GM18511 (cell line): ENCODE data around the gene CUX1.

ENCODE experiments used
- ATAC-seq: cut with Tn5 transposase; IDR thresholded peaks from one replicate; pipeline ENCODE4 v1.9.1; 2021; ENCODE audit warnings: mild to moderate bottlenecking, moderate library complexity; ENCODE audit not compliant: unreplicated experiment

Gene CUX1

DNA sequence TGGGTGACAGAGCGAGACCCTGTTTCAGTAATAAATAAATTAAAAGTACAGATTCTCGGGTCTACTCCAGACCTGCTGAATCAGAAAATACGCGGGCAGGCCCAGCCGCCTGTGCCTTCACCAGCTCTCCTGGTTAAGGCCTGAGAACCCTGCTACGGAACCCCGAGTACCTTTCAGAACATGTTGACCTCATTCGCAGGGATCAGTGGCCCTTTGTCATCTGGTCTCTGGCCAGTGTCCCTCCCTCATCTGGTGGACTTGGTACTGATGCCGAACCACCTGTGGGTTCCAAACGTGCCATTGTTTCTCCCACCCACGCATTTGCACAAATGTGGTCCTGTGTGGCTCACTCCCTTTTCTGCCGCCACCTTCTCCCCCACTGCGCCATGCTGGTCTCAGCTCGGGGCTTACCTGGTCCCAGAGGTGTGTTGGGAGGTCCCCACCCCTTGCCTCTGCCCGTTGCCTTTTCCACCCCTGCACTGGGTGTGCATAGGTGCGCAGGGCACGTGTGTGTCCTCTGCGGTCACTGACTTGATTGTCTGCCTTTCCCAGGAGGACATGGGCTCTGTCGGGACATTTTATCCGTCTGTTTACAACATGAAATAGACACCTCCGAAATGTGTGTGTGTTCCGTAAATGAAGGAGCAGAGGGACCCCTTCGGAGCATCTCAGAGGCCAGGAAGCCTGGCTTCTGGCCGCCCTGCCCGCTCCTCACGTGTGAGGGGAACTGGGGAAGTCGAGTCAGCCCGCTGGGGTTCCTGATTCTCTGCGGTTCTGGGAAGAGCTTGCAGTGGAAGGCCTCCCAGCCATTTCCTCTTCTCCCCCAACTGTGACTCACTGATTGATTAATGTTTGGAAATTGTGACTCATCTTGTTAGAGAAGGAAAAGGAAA, 135.2 kb downstream of the CUX1 start:
- ATAC-seq, result no peak

DNA sequence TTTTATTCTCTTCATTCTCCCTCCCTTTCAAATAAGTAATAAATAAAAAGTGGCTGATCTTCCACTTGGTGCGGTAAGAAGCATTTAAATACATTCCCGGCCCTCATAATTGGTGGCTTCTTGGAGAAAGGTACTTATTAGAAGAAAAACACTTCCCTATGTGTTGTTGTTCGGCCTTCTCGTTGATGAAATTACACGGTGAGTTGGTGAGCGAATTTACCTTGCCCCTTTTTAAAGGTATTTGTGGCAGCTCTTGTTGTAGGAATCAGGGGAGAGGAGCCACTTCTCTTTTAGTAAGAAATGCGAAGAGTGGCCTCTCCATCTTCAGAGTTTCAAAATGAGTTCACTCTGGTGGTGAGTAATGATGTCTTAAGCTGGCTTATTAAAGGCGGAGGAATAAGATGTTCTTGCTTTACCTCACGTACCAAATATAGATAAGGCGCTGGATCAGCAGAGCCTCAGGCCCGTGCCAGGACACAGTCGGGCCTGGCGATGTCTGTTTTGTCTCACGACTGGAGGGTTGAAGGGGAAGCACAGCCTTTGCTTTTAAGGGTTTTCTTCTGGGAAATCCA, 135.9 kb downstream of the CUX1 start:
- ATAC-seq, result peak; percentile 60

DNA sequence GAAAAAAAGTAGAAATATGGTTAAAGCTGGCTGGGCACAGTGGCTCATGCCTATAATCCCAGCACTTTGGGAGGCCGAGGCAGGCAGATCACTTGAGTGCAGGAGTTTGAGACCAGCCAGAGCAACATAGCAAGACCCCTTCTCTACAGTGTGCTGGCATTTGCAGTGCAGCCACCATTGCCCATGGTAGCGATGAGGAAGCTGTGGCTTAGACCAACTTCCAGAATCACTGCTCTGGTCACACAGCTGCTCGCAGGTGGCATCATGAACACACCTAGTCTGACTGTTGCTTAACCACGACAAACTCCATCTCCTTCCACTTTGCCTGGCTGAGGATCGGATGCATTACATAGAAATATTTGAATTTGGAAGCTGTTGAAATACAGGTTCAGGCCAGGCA, 137.1 kb downstream of the CUX1 start:
- ATAC-seq, result no peak

DNA sequence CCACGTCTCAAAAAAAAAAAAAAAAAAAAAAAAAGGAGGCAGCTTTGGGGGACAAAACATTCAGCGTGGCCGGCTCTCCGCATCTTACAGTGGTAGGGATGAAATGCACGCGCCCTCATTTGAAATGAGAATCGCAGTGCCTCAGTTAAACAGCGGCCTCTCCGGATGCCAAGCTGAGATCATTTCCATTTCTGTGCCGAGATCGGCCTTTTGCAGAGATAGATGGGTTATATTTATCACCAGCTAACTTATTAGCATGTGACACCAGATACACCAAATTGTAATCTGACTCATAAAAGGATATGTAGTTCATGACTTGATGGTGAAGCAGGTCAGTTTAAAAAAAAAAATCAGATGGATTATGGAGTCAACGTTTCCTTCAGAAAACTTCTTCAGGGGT, 138.7 kb downstream of the CUX1 start:
- no peak for ATAC-seq

DNA sequence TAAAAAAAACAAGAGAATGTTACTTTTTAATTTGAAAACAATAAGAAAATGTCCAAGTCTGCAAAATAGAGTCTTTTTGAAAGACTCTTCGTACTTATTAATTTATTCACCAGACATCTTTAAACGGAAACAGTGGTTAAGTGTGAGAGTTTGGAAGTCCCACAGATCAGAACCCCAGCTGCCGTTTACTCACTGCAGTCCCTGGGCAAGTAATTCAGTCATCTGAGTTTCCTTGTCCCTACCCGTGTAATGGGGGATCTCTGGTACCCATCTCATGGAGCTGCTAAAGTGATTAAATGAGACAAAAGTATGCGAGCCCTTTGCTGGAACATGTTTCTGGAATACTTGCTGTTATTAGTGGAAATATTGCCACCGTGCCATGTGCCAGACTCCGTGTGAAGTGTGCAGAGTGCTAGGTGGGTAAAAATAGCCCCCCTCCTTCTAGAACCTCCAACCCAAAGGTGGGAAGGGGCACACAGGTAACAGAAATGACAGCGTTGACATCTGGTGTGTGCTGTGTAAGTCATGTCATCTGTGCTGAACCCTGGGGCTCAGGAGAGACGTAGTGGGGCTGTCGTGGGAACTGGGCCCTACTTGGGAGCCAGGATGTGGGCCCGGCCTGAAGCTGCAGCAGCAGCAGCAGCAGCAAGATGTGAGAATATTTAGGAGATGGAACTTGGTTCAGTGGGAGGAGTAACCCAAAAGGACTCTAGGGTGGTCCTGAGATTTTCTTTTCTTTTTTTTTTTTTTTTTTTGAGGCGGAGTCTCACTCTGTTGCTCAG, 140.5 kb downstream of the CUX1 start:
- no peak for ATAC-seq

DNA sequence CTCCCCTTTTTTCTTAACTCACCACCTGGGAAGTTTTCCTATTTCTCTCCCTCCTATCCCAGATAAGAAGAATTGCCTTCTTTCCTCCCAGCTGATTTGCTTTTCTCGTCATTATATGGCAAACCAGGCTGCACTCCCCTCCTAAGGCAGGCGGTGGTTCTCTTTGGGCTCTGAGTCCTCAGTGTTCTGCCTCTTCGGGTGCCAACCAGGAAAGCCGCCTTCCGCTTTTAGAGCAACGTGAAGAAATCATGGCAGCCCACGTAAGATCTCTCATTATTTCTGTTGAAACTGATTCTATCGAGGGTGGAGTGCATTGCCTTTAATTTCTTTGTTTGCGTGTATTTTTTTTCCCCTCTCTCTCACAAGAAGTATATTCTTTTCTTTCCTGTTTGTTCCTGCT, 141.9 kb downstream of the CUX1 start:
- no peak for ATAC-seq

DNA sequence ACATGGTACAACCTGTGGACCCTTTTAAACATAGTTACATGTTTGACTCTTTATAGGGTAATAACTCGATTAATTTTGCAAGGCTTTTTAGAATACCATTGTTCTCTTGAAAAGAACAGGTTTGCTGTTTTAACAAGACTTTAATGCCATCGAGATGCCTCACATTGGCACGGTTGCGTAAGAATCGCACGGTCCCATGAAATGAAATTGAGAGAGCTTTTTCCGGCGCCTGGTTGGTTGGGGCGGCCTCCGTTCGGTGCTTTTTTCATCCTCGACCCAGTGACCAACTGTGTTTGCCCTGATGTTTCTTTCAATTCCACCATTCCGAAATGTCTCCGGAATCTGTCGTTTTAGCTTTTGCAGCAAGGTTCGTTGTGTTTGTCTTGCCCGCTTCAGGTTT, 142.4 kb downstream of the CUX1 start:
- no peak for ATAC-seq

DNA sequence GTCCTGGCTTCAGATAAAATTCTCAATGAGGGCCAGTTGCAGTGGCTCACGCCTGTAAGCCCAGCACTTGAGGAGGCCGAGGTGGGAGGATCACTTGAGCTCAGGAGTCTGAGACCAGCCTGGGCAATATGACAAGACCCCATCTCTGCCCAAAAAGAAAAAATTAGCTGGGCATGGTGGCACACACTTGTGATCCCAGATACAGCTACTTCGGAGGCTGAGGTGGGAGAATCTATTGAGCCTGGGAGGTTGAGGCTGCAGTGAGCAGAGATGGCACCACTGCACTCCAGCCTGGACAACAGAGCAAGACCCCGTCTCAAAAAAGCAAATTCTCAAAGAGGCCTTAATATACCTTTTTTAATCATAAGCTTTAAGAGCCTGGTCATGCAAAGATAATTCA, 142.9 kb downstream of the CUX1 start:
- no peak for ATAC-seq

DNA sequence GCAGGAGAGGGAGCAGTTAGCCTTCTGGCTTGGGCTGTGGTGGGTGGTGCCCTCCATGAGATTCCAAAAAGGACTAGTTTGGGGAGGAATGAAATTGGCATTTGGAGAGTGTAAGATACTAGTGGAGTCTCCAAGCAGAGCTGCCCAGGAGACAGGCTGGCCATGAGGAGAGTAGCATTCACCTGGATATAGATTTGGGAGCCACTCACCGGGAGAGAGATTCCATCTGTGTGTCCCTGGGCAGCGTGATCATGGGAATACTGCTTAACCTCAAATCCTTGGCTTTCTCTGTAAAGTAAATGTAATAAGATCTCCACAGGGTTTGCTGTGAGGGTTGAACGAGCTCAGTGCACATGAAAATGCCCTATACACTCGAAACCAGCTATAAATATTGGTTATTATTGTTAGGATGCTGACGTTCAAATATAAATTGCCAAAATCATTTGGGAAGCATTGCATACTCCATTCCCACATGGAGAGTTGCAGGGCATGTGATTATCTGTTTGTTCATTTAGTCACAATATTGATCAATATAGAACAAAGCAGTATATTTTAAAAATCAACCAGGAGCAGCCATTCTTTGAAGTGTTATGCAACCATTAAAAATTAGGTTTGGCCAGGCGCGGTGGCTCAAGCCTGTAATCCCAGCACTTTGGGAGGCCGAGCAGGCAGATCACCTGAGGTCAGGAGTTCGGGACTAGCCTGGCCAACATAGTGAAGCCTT, 143.7 kb downstream of the CUX1 start:
- no peak for ATAC-seq

DNA sequence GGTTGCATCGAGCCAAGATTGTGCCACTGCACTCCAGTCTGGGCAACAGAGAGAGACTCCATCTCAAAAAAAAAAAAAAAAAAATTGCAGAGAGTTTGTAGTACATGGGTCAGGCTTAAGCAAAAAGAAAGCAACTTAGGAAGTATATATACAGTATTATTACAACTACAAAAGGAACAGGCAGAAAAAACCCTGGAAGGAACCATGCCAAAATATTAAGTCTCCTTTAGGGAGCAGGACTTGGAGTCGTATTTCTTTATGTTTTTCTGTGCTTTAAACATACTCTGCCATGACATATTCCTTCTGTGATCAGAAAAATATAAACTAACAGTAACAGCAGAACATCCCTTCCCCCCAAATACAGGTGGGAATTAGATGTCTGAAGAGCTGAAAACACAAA, 144.4 kb downstream of the CUX1 start:
- ATAC-seq, result no peak

DNA sequence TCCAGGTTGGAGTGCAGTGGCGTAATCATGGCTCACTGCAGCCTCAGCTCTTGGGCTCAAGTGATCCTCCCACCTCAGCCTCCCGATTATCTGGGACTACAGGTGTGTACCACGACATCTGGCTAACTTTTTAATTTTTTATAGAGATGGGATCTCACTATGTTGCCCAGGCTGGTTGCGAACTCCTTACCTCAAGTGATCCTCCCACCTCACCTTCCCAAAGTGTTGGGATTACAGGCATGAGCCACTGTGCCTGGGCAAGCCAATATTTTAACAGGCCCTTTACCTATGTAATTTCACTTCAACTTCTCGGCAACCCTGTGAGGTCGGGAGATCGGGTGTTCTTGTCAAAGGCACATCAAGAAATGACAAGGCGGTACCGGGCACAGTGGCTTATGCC, 146.3 kb downstream of the CUX1 start:
- no peak for ATAC-seq

DNA sequence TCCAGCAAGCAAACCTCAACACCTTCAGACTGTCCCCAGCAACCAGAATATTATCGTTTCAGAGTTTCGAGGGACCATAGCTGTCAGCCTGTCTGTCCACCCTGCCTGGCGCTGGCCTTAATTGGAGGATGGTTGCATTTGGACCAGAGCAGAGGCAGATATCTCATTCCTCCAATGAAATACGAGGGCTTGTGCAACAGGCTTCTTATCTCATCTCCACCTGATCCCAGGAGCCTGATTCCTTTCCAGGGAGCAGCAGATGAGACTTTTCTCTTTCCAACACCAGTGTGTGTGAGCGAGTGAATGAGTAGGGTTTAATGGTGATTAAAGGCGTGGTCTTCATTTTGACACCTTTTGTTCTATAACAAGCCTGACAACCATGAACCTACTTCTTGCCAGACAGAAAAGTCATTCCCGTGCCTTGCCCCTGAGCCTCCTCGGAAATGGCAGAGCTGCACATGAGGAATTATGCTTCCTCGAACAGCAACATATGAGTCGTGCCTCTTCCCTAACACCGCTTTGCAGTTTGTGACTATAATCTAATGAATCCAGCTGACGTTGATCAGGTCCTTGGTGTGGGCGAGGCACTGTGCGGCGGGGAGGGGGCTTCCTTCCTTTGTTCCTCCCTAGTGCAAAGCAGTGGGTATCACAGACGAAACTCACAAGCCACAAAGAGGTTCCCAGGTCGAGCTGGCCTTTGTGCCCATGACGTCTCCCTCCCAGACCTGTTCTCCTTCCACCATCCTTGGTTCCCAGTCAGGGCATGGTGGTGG, 147.4 kb downstream of the CUX1 start:
- ATAC-seq, result no peak

DNA sequence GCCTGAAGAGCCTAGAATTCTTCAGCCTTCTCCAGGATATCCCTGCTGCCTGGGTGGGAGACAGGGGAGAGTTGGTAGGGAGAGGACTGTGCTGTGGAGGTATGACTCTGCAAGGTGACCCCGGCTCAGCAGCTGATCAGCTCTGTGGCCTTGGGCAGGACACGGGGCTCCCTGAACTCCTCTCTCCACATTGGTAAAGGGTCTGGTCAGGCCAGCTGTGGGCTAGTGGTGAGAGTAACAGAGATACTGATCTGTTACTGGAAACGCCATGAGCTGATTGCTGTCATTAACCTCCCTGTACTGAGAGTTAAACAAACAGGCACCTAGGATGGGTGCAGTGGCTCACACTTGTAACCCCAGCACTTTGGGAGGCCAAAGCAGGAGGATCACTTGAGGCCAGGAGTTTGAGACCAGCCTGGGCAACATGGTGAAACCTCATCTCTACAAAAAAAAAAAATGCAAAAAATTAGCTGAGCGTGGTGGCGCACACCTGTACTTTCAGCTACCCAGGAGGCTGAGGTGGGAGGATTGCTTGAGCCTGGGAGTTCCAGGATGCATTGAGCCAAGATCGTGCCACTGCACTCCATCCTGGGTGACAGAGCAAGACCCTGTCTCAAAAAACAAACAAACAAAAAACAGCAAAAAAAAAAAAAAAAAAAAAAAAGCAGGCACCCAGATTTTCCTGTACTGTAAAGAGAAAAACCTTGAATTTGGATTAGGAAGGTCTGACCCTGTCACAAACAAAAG, 151.5 kb downstream of the CUX1 start:
- ATAC-seq, result no peak

DNA sequence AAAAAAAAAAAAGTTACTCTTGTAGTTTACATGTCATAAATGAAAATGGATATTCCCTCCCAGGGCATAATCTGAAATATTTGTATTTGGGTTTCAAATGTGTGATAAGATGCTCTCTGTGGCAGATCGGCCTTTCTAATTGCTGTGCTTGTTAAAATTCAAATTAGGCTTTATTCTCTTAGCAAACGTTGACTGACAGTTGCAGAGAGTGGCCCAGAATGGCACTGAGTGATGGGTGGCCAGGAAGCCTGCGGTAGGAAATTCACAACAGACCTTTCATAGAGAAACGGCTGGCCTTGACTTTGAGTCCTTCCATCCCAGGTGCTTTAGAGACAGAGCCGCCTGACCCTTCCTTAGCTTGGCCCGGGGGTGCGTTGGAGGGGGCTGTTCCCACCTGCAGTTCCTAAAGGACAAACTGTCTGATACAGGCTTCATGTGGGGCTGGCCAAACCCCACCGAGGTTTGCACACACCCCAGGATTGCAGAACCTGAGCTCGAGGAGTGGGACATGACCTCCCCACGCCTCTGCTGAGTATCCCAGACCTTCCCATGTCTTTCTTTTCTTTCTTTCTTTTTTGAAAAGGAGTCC, 152.7 kb downstream of the CUX1 start:
- no peak for ATAC-seq

DNA sequence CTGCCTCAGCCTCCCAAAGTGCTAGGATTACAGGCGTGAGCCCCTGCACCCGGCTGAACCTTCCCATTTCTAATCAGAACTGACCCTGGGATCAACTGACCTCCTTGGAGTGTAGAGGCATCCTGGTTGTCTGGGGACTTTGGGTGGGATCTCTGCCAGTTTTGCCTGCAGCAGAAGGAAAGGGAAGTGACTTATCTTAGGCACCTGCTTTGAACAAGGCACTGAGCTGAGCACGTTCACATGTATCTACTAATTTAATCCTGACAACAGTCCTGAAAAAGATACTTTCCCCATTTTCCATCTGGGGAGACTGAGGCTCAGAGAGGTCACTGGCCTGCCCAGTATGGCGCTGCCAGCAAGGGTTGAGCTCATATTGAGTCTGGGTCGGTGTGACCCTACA, 153.4 kb downstream of the CUX1 start:
- ATAC-seq, result no peak

DNA sequence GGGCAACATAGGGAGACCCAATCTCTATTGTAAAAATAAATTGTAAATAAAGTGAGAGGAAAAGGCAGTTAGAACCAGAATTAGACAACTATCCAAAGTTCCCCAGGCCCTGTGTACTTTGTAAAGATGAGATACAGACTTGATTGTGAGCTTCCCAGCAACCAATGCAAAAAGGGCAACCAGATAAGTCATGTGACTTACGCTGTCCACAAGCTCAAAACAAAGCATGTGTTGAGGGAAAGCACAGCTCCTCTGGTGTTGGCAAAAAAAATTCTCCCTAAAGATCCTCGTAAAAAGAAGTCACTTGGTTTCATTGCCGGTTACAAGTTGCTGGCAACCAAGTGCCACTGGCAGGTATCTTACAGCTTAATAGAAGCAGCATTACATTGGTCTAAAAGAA, 154.0 kb downstream of the CUX1 start:
- no peak for ATAC-seq

DNA sequence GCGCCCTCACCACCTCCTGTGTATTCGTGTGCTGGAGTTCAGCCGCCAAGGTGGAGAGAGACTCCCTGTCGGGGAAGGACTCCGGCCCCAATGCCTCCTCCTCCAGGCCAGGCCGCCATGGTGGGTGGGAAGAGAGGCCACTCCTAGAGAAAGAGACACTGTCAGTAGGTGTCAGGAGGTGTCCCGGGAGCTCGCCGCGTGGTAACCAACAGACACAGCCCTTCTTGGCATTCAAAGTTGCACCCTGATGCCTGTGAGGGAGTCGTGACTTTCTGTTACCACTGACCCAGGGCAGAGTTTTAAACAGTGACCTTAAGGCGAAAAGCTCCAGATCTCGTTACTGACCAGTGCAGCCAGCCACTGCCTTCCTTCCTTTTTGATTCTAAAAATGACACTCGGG, 155.2 kb downstream of the CUX1 start:
- no peak for ATAC-seq

DNA sequence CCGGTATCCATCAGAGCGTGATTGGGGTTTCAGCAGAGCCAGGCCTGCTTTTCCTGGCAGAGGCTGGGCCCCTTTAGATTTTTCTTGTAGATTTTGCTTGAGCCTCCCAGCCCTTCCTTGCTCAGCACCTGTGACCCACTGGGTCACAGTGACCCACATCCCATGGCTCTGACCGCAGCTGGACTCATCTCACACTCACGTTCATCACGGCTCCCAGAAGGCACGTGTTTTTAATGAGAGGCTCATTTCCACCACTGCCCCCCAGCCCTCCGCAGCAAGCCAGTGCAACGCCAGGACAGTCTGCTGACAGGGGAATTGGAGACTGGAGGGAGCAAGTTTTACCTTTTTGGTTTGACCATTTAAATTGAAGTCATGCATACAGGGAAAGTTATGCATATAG, 155.7 kb downstream of the CUX1 start:
- no peak for ATAC-seq

DNA sequence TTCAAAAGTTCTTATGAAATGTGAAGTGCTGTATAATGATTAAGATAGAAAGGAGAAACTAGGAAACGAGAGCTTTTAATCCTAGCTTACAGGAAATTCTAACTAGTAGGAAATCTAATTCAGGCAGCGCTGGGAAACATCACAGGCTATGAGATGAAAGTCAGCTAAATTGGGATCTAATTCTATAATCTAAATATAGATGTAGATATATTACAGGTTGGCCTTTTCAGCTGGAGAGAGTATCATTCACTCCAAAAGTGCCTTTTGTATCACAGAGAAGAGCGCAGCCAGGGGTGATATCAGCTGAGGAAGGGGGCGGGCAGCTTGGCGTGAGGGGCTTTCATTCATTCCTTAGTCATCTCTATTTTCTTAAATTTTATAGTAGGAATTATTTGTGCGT, 157.0 kb downstream of the CUX1 start:
- ATAC-seq, result no peak
